HepG2 (cell line): Measurements from ENCODE around the gene SH2D2A. TPM values are rescaled to one million over a fixed set of nuclear protein-coding genes. Genes with fewer than 3 reads are reported as not detected.

Experiments used
- CEBPG ChIP-seq: IDR thresholded peaks from 2 replicates; pipeline ENCODE4 v1.6.1; 2016
- EZH2 ChIP-seq: conservative IDR thresholded peaks from 2 replicates; pipeline ENCODE4 v1.6.1; 2012; ENCODE audit warnings: mild to moderate bottlenecking, low read depth, low read length, moderate library complexity
- FOXC1 ChIP-seq: sonication (generic); formaldehyde crosslinking; IDR thresholded peaks from 2 replicates; pipeline ENCODE4 v1.8.0; 2022; ENCODE audit warnings: mild to moderate bottlenecking, missing genetic modification reagents, borderline replicate concordance
- JUN ChIP-seq: sonication (generic); formaldehyde crosslinking; IDR thresholded peaks from 2 replicates; pipeline ENCODE4 v1.4.0; 2020; ENCODE audit warnings: mild to moderate bottlenecking, missing genetic modification reagents
- KDM2A ChIP-seq: sonication (generic); formaldehyde crosslinking; IDR thresholded peaks from 2 replicates; pipeline ENCODE4 v1.4.0; 2020; ENCODE audit warnings: low read depth, missing genetic modification reagents, borderline replicate concordance
- MIXL1 ChIP-seq: IDR thresholded peaks from 2 replicates; pipeline ENCODE4 v1.6.1; 2016
- NCOR1 ChIP-seq: fragments of 200-600 bp; sonication (generic); IDR thresholded peaks from 2 replicates; pipeline ENCODE4 v1.7.0; 2017; ENCODE audit warnings: antibody characterized with exemption, low read length, borderline replicate concordance
- SMC3 ChIP-seq: IDR thresholded peaks from 2 replicates; pipeline ENCODE4 v1.6.1; 2011; ENCODE audit warnings: low read length, improper control_type of control experiment
- SNRNP70 ChIP-seq: fragments of 200-400 bp; formaldehyde crosslinking; IDR thresholded peaks from 2 replicates; pipeline ENCODE4 v1.6.1; 2017; ENCODE audit warnings: mild to moderate bottlenecking, low read depth, low read length, moderate library complexity
- YEATS2 ChIP-seq: sonication (generic); formaldehyde crosslinking; IDR thresholded peaks from 2 replicates; pipeline ENCODE4 v1.4.0; 2020; ENCODE audit warnings: missing genetic modification reagents, borderline replicate concordance
- ZNF547 ChIP-seq: sonication (generic); formaldehyde crosslinking; IDR thresholded peaks from 2 replicates; pipeline ENCODE4 v1.5.1; 2020; ENCODE audit warnings: mild to moderate bottlenecking, missing genetic modification reagents
- ZNF839 ChIP-seq: sonication (generic); formaldehyde crosslinking; IDR thresholded peaks from 2 replicates; pipeline ENCODE4 v1.4.0; 2020; ENCODE audit warnings: missing genetic modification reagents, mild to moderate bottlenecking, borderline replicate concordance
- polyA plus RNA-seq, 8 experiments: library from polyadenylated mRNA; depleted of rRNA in 3 of 8; stranded (reverse) in 7 of 8; unstranded in 1 of 8; fragments of >200 nt; fragmentation: Illumina TruSeq in 4 of 8; extraction: Trizol in 4 of 8; gene quantifications; 2 replicates each; pipeline versions ENCODE4 v1.2.1 to v1.2.3, GENCODE V29; 2011 to 2016; ENCODE audit warnings: low read depth in 4 of 8, missing spikeins in 1 of 8, mixed read lengths in 1 of 8; ENCODE audit not compliant: insufficient read depth in 1 of 8
- total RNA-seq, 5 experiments: library from RNA; depleted of rRNA; stranded (reverse); fragments of >200 nt; fragmentation: Illumina TruSeq; extraction: Trizol; gene quantifications; 2 replicates each; pipeline ENCODE4 v1.2.3, GENCODE V29; 2016; ENCODE audit warnings: low read depth in 1 of 5
- TF ChIP-seq, protein P1 (sequence below): sonication (generic); formaldehyde crosslinking; IDR thresholded peaks from 2 replicates; pipeline ENCODE4 v1.4.0; 2020; ENCODE audit warnings: missing genetic modification reagents
- TF ChIP-seq, protein P2 (sequence below): IDR thresholded peaks from 2 replicates; pipeline ENCODE4 v1.6.1; 2016; ENCODE audit warnings: mild to moderate bottlenecking
- TF ChIP-seq, protein P3 (sequence below): sonication (generic); formaldehyde crosslinking; IDR thresholded peaks from 2 replicates; pipeline ENCODE4 v1.5.0; 2020; ENCODE audit warnings: missing genetic modification reagents
- TF ChIP-seq, protein P4 (sequence below): sonication (generic); formaldehyde crosslinking; IDR thresholded peaks from 2 replicates; pipeline ENCODE4 v1.9.0; 2022; ENCODE audit warnings: missing genetic modification reagents, mild to moderate bottlenecking, borderline replicate concordance
- TF ChIP-seq, protein P5 (sequence below): sonication (generic); formaldehyde crosslinking; IDR thresholded peaks from 2 replicates; pipeline ENCODE4 v1.4.0; 2020; ENCODE audit warnings: missing genetic modification reagents

The SH2D2A gene
- total and polyA plus RNA-seq, 2 of the 13 experiments (the other 11 are each of a cell fraction or from before 2014, with no cell fraction given): 0.57 to 0.73 TPM

DNA sequence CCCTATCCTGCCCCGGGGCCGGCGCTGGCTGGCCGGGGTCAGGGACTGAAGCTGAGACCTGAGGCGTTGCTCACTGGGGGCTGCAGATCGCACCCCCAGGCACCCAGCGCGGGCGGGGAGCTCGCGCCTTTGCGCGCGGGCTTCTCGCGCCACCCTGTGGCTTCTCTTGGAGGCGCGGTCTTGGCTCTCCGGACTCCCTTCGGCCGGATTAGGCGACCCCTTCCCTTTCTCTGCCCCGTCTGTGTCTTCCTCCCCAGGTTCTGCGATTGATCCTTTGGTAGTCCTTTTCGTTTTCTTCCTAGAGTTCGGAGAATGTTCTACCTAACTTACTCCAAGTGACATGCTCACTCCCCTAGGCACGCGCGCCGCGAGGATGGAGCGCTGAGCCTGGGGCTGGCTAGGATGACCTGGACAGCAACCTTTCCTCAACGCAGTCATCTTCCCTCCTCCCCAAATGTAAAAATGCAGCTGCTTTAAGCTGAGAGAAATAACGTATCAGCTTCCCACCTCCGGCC lies 43.5 kb upstream of the SH2D2A start (continued):
- no peak for TF ChIP-seq ZNF839 (CRISPR knock-in tag)
- no peak for TF ChIP-seq ZNF547 (CRISPR knock-in tag)
- TF ChIP-seq FOXC1: 0 out of 2 replicates have a peak, but pooled peaks have one; percentile 20
- TF ChIP-seq KDM2A (CRISPR knock-in tag): peak; percentile 47; the same call in 1 of the 2 replicates
- no peak for TF ChIP-seq MIXL1 (CRISPR knock-in tag)
- TF ChIP-seq JUN (CRISPR knock-in tag): no peak
- peak; percentile 26; the same call in 1 of the 2 replicates for TF ChIP-seq SMC3
- TF ChIP-seq SNRNP70: no peak
- TF ChIP-seq, protein P1, sequence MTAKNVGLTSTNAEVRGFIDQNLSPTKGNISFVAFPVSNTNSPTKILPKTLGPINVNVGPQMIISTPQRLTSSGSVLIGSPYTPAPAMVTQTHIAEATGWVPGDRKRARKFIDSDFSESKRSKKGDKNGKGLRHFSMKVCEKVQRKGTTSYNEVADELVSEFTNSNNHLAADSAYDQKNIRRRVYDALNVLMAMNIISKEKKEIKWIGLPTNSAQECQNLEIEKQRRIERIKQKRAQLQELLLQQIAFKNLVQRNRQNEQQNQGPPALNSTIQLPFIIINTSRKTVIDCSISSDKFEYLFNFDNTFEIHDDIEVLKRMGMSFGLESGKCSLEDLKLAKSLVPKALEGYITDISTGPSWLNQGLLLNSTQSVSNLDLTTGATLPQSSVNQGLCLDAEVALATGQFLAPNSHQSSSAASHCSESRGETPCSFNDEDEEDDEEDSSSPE: 0 out of 2 replicates have a peak, but pooled peaks have one; percentile 33
- TF ChIP-seq, protein P2, sequence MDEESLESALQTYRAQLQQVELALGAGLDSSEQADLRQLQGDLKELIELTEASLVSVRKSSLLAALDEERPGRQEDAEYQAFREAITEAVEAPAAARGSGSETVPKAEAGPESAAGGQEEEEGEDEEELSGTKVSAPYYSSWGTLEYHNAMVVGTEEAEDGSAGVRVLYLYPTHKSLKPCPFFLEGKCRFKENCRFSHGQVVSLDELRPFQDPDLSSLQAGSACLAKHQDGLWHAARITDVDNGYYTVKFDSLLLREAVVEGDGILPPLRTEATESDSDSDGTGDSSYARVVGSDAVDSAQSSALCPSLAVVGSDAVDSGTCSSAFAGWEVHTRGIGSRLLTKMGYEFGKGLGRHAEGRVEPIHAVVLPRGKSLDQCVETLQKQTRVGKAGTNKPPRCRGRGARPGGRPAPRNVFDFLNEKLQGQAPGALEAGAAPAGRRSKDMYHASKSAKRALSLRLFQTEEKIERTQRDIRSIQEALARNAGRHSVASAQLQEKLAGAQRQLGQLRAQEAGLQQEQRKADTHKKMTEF (CRISPR knock-in tag): no peak
- 0 out of 2 replicates have a peak, but pooled peaks have one; percentile 30 for TF ChIP-seq EZH2
- TF ChIP-seq, protein P3, sequence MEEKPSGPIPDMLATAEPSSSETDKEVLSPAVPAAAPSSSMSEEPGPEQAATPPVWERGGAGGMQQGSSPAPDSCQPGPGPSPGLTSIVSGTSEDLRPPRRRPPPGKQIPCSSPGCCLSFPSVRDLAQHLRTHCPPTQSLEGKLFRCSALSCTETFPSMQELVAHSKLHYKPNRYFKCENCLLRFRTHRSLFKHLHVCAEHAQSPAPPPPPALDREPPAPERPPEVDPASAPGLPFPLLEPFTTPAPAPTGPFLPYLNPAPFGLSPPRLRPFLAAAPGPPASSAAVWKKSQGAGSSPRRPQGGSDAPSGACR (CRISPR knock-in tag): 0 out of 2 replicates have a peak, but pooled peaks have one; percentile 22
- TF ChIP-seq, protein P4, sequence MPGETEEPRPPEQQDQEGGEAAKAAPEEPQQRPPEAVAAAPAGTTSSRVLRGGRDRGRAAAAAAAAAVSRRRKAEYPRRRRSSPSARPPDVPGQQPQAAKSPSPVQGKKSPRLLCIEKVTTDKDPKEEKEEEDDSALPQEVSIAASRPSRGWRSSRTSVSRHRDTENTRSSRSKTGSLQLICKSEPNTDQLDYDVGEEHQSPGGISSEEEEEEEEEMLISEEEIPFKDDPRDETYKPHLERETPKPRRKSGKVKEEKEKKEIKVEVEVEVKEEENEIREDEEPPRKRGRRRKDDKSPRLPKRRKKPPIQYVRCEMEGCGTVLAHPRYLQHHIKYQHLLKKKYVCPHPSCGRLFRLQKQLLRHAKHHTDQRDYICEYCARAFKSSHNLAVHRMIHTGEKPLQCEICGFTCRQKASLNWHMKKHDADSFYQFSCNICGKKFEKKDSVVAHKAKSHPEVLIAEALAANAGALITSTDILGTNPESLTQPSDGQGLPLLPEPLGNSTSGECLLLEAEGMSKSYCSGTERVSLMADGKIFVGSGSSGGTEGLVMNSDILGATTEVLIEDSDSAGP: peak; percentile 51; the same call in 1 of the 2 replicates
- no peak for TF ChIP-seq CEBPG (CRISPR knock-in tag)
- no peak for TF ChIP-seq NCOR1
- TF ChIP-seq, protein P5, sequence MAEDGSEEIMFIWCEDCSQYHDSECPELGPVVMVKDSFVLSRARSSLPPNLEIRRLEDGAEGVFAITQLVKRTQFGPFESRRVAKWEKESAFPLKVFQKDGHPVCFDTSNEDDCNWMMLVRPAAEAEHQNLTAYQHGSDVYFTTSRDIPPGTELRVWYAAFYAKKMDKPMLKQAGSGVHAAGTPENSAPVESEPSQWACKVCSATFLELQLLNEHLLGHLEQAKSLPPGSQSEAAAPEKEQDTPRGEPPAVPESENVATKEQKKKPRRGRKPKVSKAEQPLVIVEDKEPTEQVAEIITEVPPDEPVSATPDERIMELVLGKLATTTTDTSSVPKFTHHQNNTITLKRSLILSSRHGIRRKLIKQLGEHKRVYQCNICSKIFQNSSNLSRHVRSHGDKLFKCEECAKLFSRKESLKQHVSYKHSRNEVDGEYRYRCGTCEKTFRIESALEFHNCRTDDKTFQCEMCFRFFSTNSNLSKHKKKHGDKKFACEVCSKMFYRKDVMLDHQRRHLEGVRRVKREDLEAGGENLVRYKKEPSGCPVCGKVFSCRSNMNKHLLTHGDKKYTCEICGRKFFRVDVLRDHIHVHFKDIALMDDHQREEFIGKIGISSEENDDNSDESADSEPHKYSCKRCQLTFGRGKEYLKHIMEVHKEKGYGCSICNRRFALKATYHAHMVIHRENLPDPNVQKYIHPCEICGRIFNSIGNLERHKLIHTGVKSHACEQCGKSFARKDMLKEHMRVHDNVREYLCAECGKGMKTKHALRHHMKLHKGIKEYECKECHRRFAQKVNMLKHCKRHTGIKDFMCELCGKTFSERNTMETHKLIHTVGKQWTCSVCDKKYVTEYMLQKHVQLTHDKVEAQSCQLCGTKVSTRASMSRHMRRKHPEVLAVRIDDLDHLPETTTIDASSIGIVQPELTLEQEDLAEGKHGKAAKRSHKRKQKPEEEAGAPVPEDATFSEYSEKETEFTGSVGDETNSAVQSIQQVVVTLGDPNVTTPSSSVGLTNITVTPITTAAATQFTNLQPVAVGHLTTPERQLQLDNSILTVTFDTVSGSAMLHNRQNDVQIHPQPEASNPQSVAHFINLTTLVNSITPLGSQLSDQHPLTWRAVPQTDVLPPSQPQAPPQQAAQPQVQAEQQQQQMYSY (CRISPR knock-in tag): no peak
- TF ChIP-seq YEATS2 (CRISPR knock-in tag): no peak
